Aorta (tissue), 5 donors: ENCODE data around the gene PRIM2. TPM values are rescaled to one million over a fixed set of nuclear protein-coding genes. Genes with fewer than 3 reads are reported as not detected.
A peak's percentile ranks its signal among the peaks of the same experiment; 100 is the strongest.
"Not testable (repeated sequence)": the region's sequence is repeated elsewhere in the genome, so short reads cannot be mapped to it uniquely, and the experiment has no call there.

Experiments
- ATAC-seq: fragments of 200-7000 bp; cut with Tn5 transposase; one replicate; pipeline ENCODE4 v1.9.1; 2022; ENCODE audit warnings: moderate library complexity; ENCODE audit not compliant: low FRiP score
- DNase-seq, 2 donors: peaks; one replicate each; pipeline ENCODE4 v3.0.0-alpha.2; 2020
- H3K27ac ChIP-seq, 2 donors: one replicate each; pipeline ENCODE4 v1.5.1; 2013; ENCODE audit warnings: low read length in 2 of 2, mild to moderate bottlenecking in 2 of 2, moderate library complexity in 2 of 2, control low read depth in 1 of 2, inconsistent platforms in 1 of 2, low read depth in 1 of 2
- H3K27me3 ChIP-seq, 2 donors: one replicate each; pipeline ENCODE4 v1.6.1; 2013; ENCODE audit warnings: control low read depth in 1 of 2, low read length in 1 of 2, mild to moderate bottlenecking in 1 of 2, moderate library complexity in 1 of 2; ENCODE audit not compliant: insufficient read depth in 2 of 2, control insufficient read depth in 1 of 2
- H3K36me3 ChIP-seq, 2 donors: one replicate each; pipeline ENCODE4 v1.6.1; 2013; ENCODE audit warnings: control low read depth in 1 of 2, low read length in 1 of 2, mild to moderate bottlenecking in 1 of 2; ENCODE audit not compliant: insufficient read depth in 2 of 2, control insufficient read depth in 1 of 2
- H3K4me1 ChIP-seq, 2 donors: one replicate each; pipeline ENCODE4 v1.6.1; 2013; ENCODE audit warnings: low read length in 2 of 2, control low read depth in 1 of 2, mild to moderate bottlenecking in 1 of 2, moderate library complexity in 1 of 2; ENCODE audit not compliant: insufficient read depth in 2 of 2, control insufficient read depth in 1 of 2
- H3K4me3 ChIP-seq, 2 donors: one replicate each; pipeline ENCODE4 v1.5.1; 2013; ENCODE audit warnings: low read length in 2 of 2, control low read depth in 1 of 2, mild to moderate bottlenecking in 1 of 2
- H3K9me3 ChIP-seq: one replicate; pipeline ENCODE4 v1.6.1; 2013; ENCODE audit warnings: mild to moderate bottlenecking, low read length; ENCODE audit not compliant: control insufficient read depth
- WGBS, 2 donors: extraction: QIAGEN DNeasy Blood & Tissue Kit; methylation state at CpG; one replicate each; pipeline ENCODE4 v1.1.7; 2013; 5-methylcytosine and 5-hydroxymethylcytosine counted together
- intact Hi-C, 2 donors: fragments of 100-400 bp; cut with DNase I; formaldehyde crosslinking; loops; one replicate each; pipeline versions ENCODE4 v1.14.2 to v1.15.0; 2022
- polyA plus RNA-seq, 2 donors: library from polyadenylated mRNA; stranded (reverse); fragments of 200-250 nt; gene quantifications; one replicate each; pipeline ENCODE4 v1.2.3, GENCODE V29; 2013
- total RNA-seq, 2 donors: library from RNA; stranded (reverse); fragmentation: NEBNext Ultra II Directional; extraction: Animal tissue kit (Norgen Biotek cat#: 25700); gene quantifications; one replicate each; pipeline ENCODE4 v1.2.1, GENCODE V29; 2021
- donor health status: healthy with polysubstance abuse.
- donor health status: Bipolar disorder and iron deficiency.
- donor health status: DM: no; HTN: no; CAD: no.
- donor health status: DM: no; HTN: no; CAD: no.
- donor health status: DM: yes; HTN: yes; CAD: no.

Gene PRIM2
- total and polyA plus RNA-seq, 4 donors: 2.8 to 12.3 (median 7.1) TPM

DNA sequence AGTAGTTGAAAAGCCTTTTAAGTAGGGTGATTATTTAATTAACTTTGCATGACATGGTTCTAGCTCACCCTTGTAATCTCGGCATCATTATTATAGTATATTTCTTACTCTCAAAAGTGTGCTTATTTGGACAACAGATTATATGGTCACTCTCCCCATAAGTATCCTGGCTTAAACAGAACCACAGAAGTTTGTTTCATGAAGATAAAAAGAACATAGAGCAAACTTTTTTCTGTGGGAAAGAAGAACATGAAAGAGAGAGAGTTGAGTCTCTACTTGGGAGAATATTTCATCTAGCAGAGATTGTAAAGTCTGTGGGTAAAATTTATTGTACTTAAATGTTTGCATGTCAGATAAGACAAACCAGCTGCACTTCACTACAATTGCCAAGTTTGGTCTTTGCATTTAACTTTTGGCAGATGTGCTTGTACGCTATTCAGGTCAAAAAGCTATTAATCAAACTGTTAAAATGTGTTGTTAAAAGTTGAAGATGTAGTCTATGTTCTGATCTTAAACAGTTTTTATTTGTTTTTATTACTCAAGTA, 33.4 kb upstream of the PRIM2 start:
- Histone ChIP-seq H3K27me3 (no peaks in the 10 kb centered on the region), H3K4me3 (no peak overlapping the region), H3K36me3 (no peaks in the 10 kb centered on the region), H3K9me3 (no peaks in the 10 kb centered on the region), H3K4me1 (no peaks in the 10 kb centered on the region), H3K27ac (no peak overlapping the region)
- ATAC-seq: no peak
- DNase-seq: no peak
- intact Hi-C loops: no loop called here
- 77 to 78% methylated on average over 2 of the region's 2 CpGs for WGBS, 2 donors

GRCh38 chr6:57288136-57288535, 29.3 kb upstream of the PRIM2 start:
- H3K27ac ChIP-seq, H3K36me3 ChIP-seq, H3K4me1 ChIP-seq, H3K9me3 ChIP-seq, DNase-seq, H3K4me3 ChIP-seq, intact Hi-C loops, H3K27me3 ChIP-seq, ATAC-seq: not testable (repeated sequence)
- WGBS, 2 donors: 88 to 91% methylated on average over 12 of the region's 12 CpGs

DNA sequence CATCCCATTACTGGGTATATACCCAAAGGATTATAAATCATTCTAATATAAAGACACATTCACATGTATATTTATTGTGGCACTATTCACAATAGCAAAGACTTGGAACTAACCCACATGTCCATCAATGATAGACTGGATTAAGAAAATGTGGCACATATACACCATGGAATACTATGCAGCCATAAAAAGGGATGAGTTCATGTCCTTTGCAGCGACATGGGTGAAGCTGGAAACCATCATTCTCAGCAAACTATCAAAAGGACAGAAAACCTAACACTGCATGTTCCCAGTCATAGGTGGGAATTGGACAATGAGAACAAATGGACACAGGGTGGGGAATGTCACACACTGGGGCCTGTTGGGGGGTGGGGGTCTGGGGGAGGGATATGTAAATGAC, 24.0 kb upstream of the PRIM2 start:
- ATAC-seq, H3K4me1 ChIP-seq, H3K27ac ChIP-seq, DNase-seq, H3K36me3 ChIP-seq, H3K4me3 ChIP-seq, intact Hi-C loops, H3K27me3 ChIP-seq, H3K9me3 ChIP-seq: not testable (repeated sequence)
- WGBS, 2 donors: 72 to 82% methylated on average over 1 of the region's 1 CpG

- intact Hi-C loops: no loop called here
- no peak for ATAC-seq
- no peaks in the 10 kb centered on the region for H3K4me1 ChIP-seq
- no peak overlapping the region for H3K27ac ChIP-seq
- no peaks in the 10 kb centered on the region for H3K9me3 ChIP-seq
- H3K4me3 ChIP-seq: no peak overlapping the region
- H3K36me3 ChIP-seq: no peaks in the 10 kb centered on the region
- peak in 1 of 2 donors; percentile 63 for DNase-seq
- no peaks in the 10 kb centered on the region for H3K27me3 ChIP-seq
- 14 to 18% methylated on average over 6 of the region's 6 CpGs for WGBS, 2 donors
These were observed 22.5 kb upstream of the PRIM2 start for GRCh38 chr6:57294862-57295445.

DNA sequence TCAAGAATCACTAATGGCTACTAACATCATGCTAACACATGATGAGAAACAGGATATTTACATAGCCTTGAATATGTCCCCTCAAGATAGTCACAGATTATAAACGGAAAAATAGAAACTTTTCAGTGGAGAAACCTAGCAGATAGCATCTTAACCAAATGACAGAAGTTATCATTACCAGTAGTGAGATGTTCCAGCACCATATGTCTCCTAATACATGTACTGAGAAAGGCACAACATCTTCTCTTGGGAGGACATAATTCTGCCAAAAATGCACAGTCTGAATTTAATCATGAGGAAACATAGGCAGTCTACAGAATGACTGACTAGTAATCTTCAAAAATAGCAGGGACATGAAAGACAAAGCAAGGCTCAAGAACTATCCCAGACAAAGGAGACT, 19.9 kb upstream of the PRIM2 start:
- 95 to 96% methylated on average over 1 of the region's 1 CpG for WGBS, 2 donors
- Histone ChIP-seq H3K4me1 (no peaks in the 10 kb centered on the region), H3K4me3 (no peak overlapping the region), H3K36me3 (no peaks in the 10 kb centered on the region), H3K27me3 (no peaks in the 10 kb centered on the region), H3K27ac (no peak overlapping the region), H3K9me3 (no peaks in the 10 kb centered on the region)
- no peak for DNase-seq
- intact Hi-C loops: no loop called here
- ATAC-seq: no peak

GRCh38 chr6:57298741-57299140, 18.7 kb upstream of the PRIM2 start:
- Histone ChIP-seq H3K4me3 (no peak overlapping the region), H3K9me3 (no peaks in the 10 kb centered on the region), H3K27me3 (no peaks in the 10 kb centered on the region), H3K36me3 (no peaks in the 10 kb centered on the region), H3K4me1 (no peaks in the 10 kb centered on the region), H3K27ac (no peak overlapping the region)
- intact Hi-C loops: no loop called here
- DNase-seq (no peak), ATAC-seq (no peak)
- 52 to 57% methylated on average over 2 of the region's 2 CpGs for WGBS, 2 donors

- H3K27me3 ChIP-seq: no peaks in the 10 kb centered on the region
- ATAC-seq (no peak), DNase-seq (no peak)
- no peaks in the 10 kb centered on the region for H3K36me3 ChIP-seq
- intact Hi-C loops: no loop called here
- no peaks in the 10 kb centered on the region for H3K4me1 ChIP-seq
- H3K4me3 ChIP-seq: no peak overlapping the region
- H3K9me3 ChIP-seq: no peaks in the 10 kb centered on the region
- no peak overlapping the region for H3K27ac ChIP-seq
- 85 to 87% methylated on average over 1 of the region's 1 CpG for WGBS, 2 donors
These were observed 15.7 kb upstream of the PRIM2 start for GRCh38 chr6:57301757-57302156.

- H3K4me1 ChIP-seq: no peaks in the 10 kb centered on the region
- no peaks in the 10 kb centered on the region for H3K27me3 ChIP-seq
- DNase-seq (no peak), ATAC-seq (no peak)
- H3K9me3 ChIP-seq: no peaks in the 10 kb centered on the region
- H3K4me3 ChIP-seq: no peak overlapping the region
- no peak overlapping the region for H3K27ac ChIP-seq
- no peaks in the 10 kb centered on the region for H3K36me3 ChIP-seq
- intact Hi-C loops: no loop called here
- WGBS, 2 donors: 2 to 4% methylated on average over 2 of the region's 2 CpGs
These were observed 15.0 kb upstream of the PRIM2 start for GRCh38 chr6:57302477-57302876.

GRCh38 chr6:57303931-57304681, 13.3 kb upstream of the PRIM2 start:
- Histone ChIP-seq H3K4me3 (no peak overlapping the region), H3K4me1 (no peaks in the 10 kb centered on the region), H3K27ac (no peak overlapping the region), H3K9me3 (no peaks in the 10 kb centered on the region), H3K36me3 (no peaks in the 10 kb centered on the region), H3K27me3 (no peaks in the 10 kb centered on the region)
- intact Hi-C loops: no loop called here
- ATAC-seq (peak; percentile 79), DNase-seq (no peak)
- 94 to 99% methylated on average over 1 of the region's 1 CpG for WGBS, 2 donors
